ENCODE results near the gene CCDC191.

GRCh38 chr3:113979916-113980315 lies 76.4 kb downstream of the CCDC191 start:
- TF ChIP-seq, protein P1, sequence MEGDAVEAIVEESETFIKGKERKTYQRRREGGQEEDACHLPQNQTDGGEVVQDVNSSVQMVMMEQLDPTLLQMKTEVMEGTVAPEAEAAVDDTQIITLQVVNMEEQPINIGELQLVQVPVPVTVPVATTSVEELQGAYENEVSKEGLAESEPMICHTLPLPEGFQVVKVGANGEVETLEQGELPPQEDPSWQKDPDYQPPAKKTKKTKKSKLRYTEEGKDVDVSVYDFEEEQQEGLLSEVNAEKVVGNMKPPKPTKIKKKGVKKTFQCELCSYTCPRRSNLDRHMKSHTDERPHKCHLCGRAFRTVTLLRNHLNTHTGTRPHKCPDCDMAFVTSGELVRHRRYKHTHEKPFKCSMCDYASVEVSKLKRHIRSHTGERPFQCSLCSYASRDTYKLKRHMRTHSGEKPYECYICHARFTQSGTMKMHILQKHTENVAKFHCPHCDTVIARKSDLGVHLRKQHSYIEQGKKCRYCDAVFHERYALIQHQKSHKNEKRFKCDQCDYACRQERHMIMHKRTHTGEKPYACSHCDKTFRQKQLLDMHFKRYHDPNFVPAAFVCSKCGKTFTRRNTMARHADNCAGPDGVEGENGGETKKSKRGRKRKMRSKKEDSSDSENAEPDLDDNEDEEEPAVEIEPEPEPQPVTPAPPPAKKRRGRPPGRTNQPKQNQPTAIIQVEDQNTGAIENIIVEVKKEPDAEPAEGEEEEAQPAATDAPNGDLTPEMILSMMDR (conservative IDR thresholded peaks at IDR 0.05 in 1 of 2, IDR thresholded peaks at IDR 0.05 in 1 of 2; ENCODE audit: low read depth in 1 of 2, low read length in 2 of 2): no peak
- no peak for TF ChIP-seq EZH2 (IDR thresholded peaks at IDR 0.05; ENCODE audit: low read length, missing control alignments)
